GM23248 (cell line): ENCODE results near the gene SGPP2. TPM values are rescaled to one million over a fixed set of nuclear protein-coding genes. Genes with fewer than 3 reads are reported as not detected.
"Not testable (repeated sequence)": the region's sequence is repeated elsewhere in the genome, so short reads cannot be mapped to it uniquely, and the experiment has no call there.

Experiments used
- DNase-seq: peaks from one replicate; pipeline ENCODE4 v3.0.0-alpha.2; 2015
- H2AFZ ChIP-seq: fragments of 200-600 bp; sonication (generic); 2 replicates; pipeline ENCODE4 v1.6.1; 2016; ENCODE audit warnings: antibody characterized with exemption
- H3F3A ChIP-seq: fragments of 200-600 bp; sonication (generic); 2 replicates; pipeline ENCODE4 v1.6.1; 2016; ENCODE audit warnings: mild to moderate bottlenecking, antibody characterized with exemption, mixed run types; ENCODE audit not compliant: insufficient read depth
- H3K27ac ChIP-seq: fragments of 200-600 bp; sonication (generic); 2 replicates; pipeline ENCODE4 v1.5.1; 2016; ENCODE audit warnings: mild to moderate bottlenecking
- H3K27me3 ChIP-seq: fragments of 200-600 bp; sonication (generic); replicated peaks from 2 replicates; pipeline ENCODE4 v1.6.1; 2016; ENCODE audit warnings: mild to moderate bottlenecking; ENCODE audit not compliant: insufficient read depth
- H3K36me3 ChIP-seq: fragments of 200-600 bp; sonication (generic); 2 replicates; pipeline ENCODE4 v1.6.1; 2016; ENCODE audit warnings: low read depth, mild to moderate bottlenecking
- H3K4me1 ChIP-seq: fragments of 200-600 bp; sonication (generic); 2 replicates; pipeline ENCODE4 v1.6.1; 2016; ENCODE audit warnings: mild to moderate bottlenecking; ENCODE audit not compliant: insufficient read depth
- H3K4me2 ChIP-seq: fragments of 200-600 bp; sonication (generic); one replicate; pipeline ENCODE4 v1.6.1; 2016; ENCODE audit warnings: mild to moderate bottlenecking; ENCODE audit not compliant: unreplicated experiment
- H3K4me3 ChIP-seq: fragments of 200-600 bp; sonication (generic); 2 replicates; pipeline ENCODE4 v1.5.1; 2016; ENCODE audit warnings: mild to moderate bottlenecking
- H3K79me2 ChIP-seq: fragments of 200-600 bp; sonication (generic); 2 replicates; pipeline ENCODE4 v1.6.1; 2016; ENCODE audit warnings: mild to moderate bottlenecking; ENCODE audit not compliant: insufficient read depth
- H3K9ac ChIP-seq: fragments of 200-600 bp; sonication (generic); 2 replicates; pipeline ENCODE4 v1.6.1; 2016; ENCODE audit warnings: mild to moderate bottlenecking
- H3K9me2 ChIP-seq: fragments of 200-600 bp; sonication (generic); 2 replicates; pipeline ENCODE4 v1.6.1; 2016; ENCODE audit warnings: mixed run types, mild to moderate bottlenecking, moderate library complexity; ENCODE audit not compliant: insufficient read depth
- H3K9me3 ChIP-seq: fragments of 200-600 bp; sonication (generic); one replicate; pipeline ENCODE4 v1.6.1; 2017; ENCODE audit warnings: low read depth
- H4K20me1 ChIP-seq: fragments of 200-600 bp; sonication (generic); 2 replicates; pipeline ENCODE4 v1.6.0; 2016; ENCODE audit not compliant: insufficient read depth
- EZH2 ChIP-seq: fragments of 200-600 bp; sonication (generic); IDR thresholded peaks from 2 replicates; pipeline ENCODE4 v1.6.1; 2018; ENCODE audit warnings: antibody characterized with exemption, mild to moderate bottlenecking; ENCODE audit not compliant: insufficient read depth, poor library complexity, severe bottlenecking
- EZH2phosphoT487 ChIP-seq: fragments of 200-600 bp; sonication (generic); IDR thresholded peaks from 2 replicates; pipeline ENCODE4 v1.6.1; 2018; ENCODE audit warnings: antibody characterized with exemption, moderate library complexity, mild to moderate bottlenecking, low read depth; ENCODE audit not compliant: insufficient read depth
- WGBS, 2 experiments: methylation state at CpG; one replicate each; pipeline ENCODE4 v1.1.6; 2015 to 2017; ENCODE audit warnings: low lambda C conversion rate in 2 of 2, low coverage in 1 of 2; ENCODE audit errors: missing lambda C conversion rate in 2 of 2; 5-methylcytosine and 5-hydroxymethylcytosine counted together
- in situ Hi-C: fragments of 300-500 bp; cut with MboI; formaldehyde crosslinking; loops from 2 replicates; pipeline ENCODE4 v1.15.0; 2020
- polyA plus RNA-seq: library from polyadenylated mRNA; unstranded; fragments of >200 nt; fragmentation: Nextera tagmentation; extraction: Ambion mirVana; gene quantifications from 2 replicates; pipeline ENCODE4 v1.2.1, GENCODE V29; 2016
- total RNA-seq: library from RNA; depleted of rRNA; stranded (reverse); fragments of >200 nt; shearing (Covaris generic); gene quantifications from 2 replicates; pipeline ENCODE4 v1.2.3, GENCODE V29; 2014

The SGPP2 gene
- total and polyA plus RNA-seq, 2 experiments from 2014 or later = not detected

DNA sequence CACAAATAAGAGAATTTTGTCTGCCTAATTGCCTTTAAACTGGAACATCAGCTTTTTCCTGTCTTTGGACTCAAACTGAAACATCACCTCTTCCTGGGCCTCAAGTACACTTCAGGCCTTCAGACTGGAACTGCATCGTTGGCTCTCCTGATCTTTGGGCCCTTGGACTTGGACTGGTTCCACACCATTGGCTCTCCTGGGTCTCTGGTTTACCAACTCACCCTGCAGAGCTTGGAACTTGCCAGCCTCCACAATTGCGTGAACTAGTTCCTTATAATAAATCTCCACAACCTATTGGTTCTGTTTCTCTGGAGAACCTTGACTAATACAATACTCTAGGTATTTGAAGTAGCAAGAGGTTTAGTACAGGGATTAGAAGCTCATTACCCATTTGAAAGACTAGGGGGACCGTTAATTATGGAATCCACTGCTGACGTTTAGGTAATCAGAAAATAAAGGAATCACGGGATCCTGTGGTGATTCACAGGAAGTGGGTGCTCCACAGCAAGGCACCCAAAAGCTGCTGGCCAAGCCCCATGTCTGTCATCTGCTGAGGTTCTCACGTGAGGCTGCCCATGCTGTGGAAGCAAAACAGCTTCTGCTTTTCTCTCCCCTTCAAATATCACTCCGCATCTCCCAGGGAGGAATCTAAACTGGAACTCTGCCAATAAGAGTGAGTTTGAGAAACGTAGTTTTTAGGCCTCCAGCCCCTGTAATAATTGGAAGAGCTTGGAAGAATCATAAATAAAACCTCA is 20.0 kb upstream of the SGPP2 start:
- Histone ChIP-seq H3K9ac (no peak overlapping the region), H3F3A (no peaks in the 10 kb centered on the region), H3K4me3 (no peak overlapping the region), H3K4me2 (no peak overlapping the region), H3K27me3 (no peaks in the 10 kb centered on the region), H2AFZ (no peak overlapping the region), H3K9me2 (no peaks in the 10 kb centered on the region), H3K79me2 (no peaks in the 10 kb centered on the region), H4K20me1 (no peaks in the 10 kb centered on the region), H3K36me3 (no peaks in the 10 kb centered on the region), H3K9me3 (no peaks in the 10 kb centered on the region), H3K27ac (no peak overlapping the region), H3K4me1 (no peaks in the 10 kb centered on the region)
- TF ChIP-seq EZH2phosphoT487 (no peak), EZH2 (no peak)
- in situ Hi-C loops = no loop called here
- 18 to 31% methylated on average over 8 of the region's 8 CpGs for WGBS, 2 experiments
- no peak for DNase-seq

DNA sequence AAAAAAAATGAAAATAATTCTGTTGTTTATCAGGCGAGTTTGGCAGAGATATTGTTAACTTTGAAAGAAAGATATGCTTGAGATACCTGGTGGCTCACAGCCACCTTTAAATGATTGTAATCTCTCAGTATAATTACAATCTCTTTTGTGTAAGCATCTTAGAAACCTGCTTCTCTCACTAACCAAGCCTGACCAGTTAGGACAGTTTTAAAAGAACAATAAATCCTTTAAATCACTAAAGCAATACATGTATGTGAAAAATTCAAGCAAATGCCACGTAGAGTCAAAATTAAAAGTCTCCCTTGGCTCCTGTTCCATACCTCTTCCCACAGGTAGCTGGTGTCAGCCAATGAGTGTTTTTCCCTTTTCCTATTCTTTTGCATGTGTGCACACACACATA is 15.7 kb upstream of the SGPP2 start:
- Histone ChIP-seq H3K4me3 (no peak overlapping the region), H4K20me1 (no peaks in the 10 kb centered on the region), H3K9me3 (no peaks in the 10 kb centered on the region), H3K79me2 (no peaks in the 10 kb centered on the region), H3K36me3 (no peaks in the 10 kb centered on the region), H3K9me2 (no peaks in the 10 kb centered on the region), H2AFZ (no peak overlapping the region), H3K4me1 (no peaks in the 10 kb centered on the region), H3K27ac (no peak overlapping the region), H3K9ac (no peak overlapping the region), H3F3A (no peaks in the 10 kb centered on the region), H3K27me3 (no peaks in the 10 kb centered on the region), H3K4me2 (no peak overlapping the region)
- TF ChIP-seq EZH2 = no peak
- TF ChIP-seq EZH2phosphoT487 = no peak
- 1 to 5% methylated on average over 2 of the region's 2 CpGs for WGBS, 2 experiments
- in situ Hi-C loops = no loop called here
- DNase-seq = no peak

DNA sequence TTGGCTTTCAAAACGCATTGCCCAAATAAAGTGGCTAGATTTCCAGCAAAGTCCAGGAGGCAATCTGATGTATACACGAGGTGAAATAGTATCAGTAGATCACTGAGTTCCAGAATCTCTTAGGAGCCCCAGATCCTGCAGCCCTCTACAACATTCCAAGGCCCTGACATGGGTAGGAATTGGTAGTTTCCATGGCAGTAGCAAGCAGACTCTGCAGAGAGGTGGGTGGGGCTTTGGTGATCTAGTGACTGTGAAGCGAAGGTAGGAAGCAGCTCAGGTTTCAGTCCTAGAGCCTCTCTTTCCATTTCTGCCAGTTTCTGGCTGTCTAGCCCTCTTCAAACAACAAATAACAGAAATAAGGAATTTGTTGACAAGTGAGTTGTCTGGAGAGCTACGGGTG is 13.8 kb upstream of the SGPP2 start:
- Histone ChIP-seq H3K27ac (no peak overlapping the region), H3K36me3 (no peaks in the 10 kb centered on the region), H3K9ac (no peak overlapping the region), H3K79me2 (no peaks in the 10 kb centered on the region), H3K9me2 (no peaks in the 10 kb centered on the region), H2AFZ (no peak overlapping the region), H3K9me3 (no peaks in the 10 kb centered on the region), H3F3A (no peaks in the 10 kb centered on the region), H3K4me3 (no peak overlapping the region), H3K4me2 (no peak overlapping the region), H3K4me1 (no peaks in the 10 kb centered on the region), H4K20me1 (no peaks in the 10 kb centered on the region), H3K27me3 (no peaks in the 10 kb centered on the region)
- WGBS, 2 experiments = 24% methylated on average over 4 of the region's 4 CpGs
- in situ Hi-C loops = no loop called here
- TF ChIP-seq EZH2phosphoT487 (no peak), EZH2 (no peak)
- DNase-seq = no peak

GRCh38 chr2:222412334-222412733 is 12.0 kb upstream of the SGPP2 start:
- H3K36me3 ChIP-seq = not testable (repeated sequence)
- WGBS, 2 experiments = 26 to 36% methylated on average over 2 of the region's 2 CpGs

More at GRCh38 chr2:222412334-222412733, 12.0 kb upstream of the SGPP2 start:
- in situ Hi-C loops, H4K20me1 ChIP-seq, H3K27me3 ChIP-seq, H3K9ac ChIP-seq, H3F3A ChIP-seq, H3K9me3 ChIP-seq, H3K4me3 ChIP-seq, H3K27ac ChIP-seq, H3K4me1 ChIP-seq, H3K79me2 ChIP-seq, H3K9me2 ChIP-seq, H2AFZ ChIP-seq, H3K4me2 ChIP-seq, DNase-seq: not testable (repeated sequence)
